T-helper 1 cell (primary cell): ENCODE data around the gene TOP1.
"Not testable (repeated sequence)": the region's sequence is repeated elsewhere in the genome, so short reads cannot be mapped to it uniquely, and the experiment has no call there.

ENCODE experiments used
- DNase-seq, 5 donors: peaks; one replicate each; pipeline ENCODE4 v3.0.0-alpha.2; 2012 to 2020

The TOP1 gene

GRCh38 chr20:41095110-41095969 is 66.7 kb downstream of the TOP1 start:
- DNase-seq, result peak; percentile 16 to 49 (median 28)

DNA sequence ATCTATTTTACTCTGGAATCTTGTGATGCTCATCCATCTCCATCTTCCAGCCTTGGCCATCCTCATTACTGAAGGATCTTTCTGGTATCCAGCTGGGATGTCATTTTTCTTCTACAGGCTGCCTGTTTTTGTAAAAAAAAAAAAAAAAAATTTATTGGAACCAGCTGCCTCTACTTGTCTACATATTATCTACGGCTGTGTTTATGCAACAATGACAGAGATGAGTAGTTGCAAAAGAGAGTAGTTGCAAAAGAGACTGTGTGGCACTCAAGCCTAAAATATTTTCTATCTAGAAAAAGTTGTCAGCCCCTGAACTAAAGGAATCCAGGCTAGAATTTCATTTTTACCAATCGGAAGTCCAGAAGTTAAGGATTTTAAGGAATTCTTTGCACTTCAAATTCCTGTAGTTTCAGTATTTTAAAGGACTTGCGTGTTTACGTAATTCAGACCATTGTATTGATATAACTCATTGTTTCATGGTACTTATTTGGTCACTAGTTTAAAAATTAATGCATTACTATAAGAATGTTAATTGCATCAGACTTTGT is 70.2 kb downstream of the TOP1 start:
- no peak for DNase-seq

- no peak for DNase-seq
Measured at GRCh38 chr20:41100001-41100480, 71.4 kb downstream of the TOP1 start.

DNA sequence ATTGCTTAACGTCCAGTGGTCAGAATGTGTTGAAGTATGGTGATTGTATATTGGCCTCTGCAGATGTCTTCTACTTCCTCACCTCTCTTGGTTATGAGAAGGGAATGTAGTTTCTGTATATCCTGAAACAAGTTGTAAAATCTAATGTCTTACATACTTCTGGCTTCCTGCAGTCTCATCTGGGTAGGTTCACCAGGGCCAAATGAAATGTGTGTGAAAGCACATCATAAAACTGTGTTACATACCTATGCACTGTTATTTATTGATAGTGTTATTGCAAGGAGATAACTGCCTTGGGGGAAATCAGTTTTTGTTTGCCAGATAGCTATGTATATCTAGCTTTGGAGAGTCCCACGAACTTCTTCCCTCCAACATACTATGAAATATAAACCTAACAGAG is 73.0 kb downstream of the TOP1 start:
- no peak for DNase-seq

DNA sequence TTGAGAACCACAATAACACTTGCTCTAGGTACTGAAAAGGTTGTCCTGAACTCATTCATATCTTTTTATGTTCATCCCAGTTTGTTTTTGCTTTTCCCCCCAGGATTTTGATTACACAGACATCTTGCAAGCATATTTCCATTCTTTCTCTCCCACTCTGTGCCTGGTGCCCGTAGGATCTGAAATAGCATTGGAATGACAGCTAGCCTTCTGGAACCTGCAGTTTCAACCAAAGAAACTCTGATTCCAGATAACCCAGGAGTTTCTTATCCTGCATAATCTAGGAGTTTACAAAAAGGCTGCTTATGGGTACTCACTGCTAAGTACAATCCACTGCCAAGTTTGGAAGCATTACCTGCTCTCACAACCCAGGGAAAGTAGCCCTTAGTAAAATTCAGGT is 79.9 kb downstream of the TOP1 start:
- no peak for DNase-seq

DNA sequence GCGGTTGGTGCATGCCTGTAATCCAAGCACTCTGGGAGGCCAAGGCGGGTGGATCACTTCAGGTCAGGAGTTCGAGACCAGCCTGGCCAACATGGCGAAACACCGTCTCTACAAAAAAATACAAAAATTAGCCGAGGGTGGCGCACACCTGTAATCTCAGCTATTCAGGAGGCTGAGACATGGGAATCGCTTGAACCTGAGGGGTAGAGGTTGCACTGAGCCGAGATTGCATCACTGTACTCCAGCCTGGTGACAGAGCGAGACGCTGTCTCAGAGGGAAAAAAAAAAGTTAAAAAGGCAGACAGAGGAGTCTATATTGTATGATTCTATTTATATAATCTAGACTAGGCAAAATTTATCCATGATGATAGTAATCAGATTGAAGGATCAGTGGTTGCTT is 81.4 kb downstream of the TOP1 start:
- no peak for DNase-seq

- DNase-seq, result no peak
Measured at GRCh38 chr20:41110930-41111577, 82.4 kb downstream of the TOP1 start.

DNA sequence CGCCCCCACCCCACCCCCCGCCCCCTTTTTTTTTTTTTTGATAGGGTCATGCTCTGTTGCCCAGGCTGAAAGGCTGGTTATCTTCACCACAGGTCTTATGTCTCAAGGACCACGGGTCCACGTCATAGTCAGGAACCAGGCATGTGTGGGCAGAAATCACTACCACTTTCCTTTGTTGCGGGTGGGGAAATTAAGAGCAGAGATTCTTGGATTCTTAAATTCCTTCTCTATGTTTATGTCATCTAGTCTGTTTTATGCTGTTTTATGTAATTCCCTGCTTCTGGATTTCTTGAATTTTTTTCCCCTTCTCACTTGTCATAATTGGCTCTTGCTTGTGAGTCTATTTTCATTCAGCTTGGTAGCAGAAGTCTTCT is 82.9 kb downstream of the TOP1 start:
- no peak for DNase-seq

DNA sequence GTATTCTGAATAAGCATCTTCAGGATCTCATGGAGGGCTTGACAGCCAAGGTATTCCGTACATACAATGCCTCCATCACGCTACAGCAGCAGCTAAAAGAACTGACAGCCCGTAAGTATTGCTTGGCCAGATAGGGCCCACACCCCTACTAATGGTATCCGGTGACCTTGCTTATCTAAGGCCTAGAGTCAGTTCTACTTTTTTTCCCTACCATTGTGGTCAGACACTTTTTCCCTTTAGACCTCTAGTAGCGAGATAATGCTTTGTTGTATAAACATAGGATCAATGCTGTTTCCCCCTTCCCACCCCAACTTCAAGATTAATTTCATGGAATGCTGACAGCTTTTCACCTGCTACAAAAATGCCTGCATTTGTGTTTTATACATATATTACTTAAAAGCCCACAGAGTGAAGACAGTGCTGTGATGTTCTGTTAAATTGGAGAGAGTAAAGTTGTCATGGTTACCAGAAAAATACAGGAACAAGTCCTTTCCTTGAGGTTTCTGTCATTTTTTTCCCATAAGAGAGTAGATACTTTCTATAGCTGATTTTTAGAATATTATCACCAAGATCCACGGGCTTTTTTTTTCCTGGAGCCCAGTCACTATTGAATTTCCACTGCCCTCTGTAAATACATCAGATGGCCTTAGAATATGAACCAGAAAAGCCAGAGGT is 87.8 kb downstream of the TOP1 start:
- DNase-seq, result no peak

GRCh38 chr20:41118159-41118558 is 89.5 kb downstream of the TOP1 start:
- DNase-seq, result not testable (repeated sequence)

- no peak for DNase-seq
Measured at GRCh38 chr20:41118632-41119031, 90.0 kb downstream of the TOP1 start.

GRCh38 chr20:41119614-41120561 is 91.3 kb downstream of the TOP1 start:
- DNase-seq, result no peak

GRCh38 chr20:41121399-41121798 is 92.8 kb downstream of the TOP1 start:
- DNase-seq, result no peak

DNA sequence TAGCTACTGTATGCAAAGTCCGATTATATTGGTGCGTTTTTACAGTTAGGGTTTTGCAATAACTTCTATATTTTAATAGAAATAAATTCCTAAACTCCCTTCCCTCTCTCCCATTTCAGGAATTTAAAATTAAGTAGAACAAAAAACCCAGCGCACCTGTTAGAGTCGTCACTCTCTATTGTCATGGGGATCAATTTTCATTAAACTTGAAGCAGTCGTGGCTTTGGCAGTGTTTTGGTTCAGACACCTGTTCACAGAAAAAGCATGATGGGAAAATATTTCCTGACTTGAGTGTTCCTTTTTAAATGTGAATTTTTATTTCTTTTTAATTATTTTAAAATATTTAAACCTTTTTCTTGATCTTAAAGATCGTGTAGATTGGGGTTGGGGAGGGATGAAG is 95.0 kb downstream of the TOP1 start:
- no peak for DNase-seq

DNA sequence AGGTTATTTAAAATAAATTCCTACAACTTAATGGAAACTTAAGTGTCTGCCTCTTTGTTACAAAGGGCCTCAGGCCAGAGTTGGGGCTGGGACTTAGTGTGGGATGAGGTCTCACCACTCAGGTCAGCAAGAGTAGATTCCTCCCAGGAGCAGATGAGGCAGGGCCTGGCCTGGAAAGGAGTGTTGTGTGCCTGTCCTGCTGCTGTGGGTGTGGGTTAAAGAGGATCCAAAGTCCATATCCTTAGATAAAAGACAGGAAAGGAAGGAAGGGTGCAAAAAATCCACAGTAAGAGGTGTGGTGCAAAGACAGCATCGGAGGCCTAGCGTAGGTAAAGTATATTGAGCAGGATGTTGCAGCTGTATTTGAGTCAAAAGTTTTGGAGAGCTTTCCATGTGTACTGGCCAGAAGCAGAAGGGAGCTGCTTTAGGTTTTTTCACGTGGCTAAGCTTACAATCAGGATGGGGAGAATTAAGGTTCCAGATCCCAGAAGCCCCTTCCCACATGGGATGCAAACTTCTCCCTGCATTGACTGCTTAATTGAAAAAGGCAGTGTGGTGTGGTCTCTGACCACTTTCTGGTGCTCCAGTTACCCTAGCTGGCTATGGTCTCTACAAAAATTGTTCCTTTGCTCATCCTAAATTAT is 96.0 kb downstream of the TOP1 start:
- no peak for DNase-seq

- DNase-seq, result no peak
Measured at GRCh38 chr20:41125530-41126457, 97.2 kb downstream of the TOP1 start.

- no peak for DNase-seq
Measured at GRCh38 chr20:41126719-41127118, 98.1 kb downstream of the TOP1 start.

DNA sequence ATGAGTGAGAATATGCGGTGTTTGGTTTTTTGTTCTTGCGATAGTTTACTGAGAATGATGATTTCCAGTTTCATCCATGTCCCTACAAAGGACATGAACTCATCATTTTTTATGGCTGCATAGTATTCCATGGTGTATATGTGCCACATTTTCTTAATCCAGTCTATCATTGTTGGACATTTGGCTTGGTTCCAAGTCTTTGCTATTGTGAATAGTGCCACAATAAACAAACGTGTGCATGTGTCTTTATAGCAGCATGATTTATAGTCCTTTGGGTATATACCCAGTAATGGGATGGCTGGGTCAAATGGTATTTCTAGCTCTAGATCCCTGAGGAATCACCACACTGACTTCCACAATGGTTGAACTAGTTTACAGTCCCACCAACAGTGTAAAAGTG is 99.7 kb downstream of the TOP1 start:
- not testable (repeated sequence) for DNase-seq

DNA sequence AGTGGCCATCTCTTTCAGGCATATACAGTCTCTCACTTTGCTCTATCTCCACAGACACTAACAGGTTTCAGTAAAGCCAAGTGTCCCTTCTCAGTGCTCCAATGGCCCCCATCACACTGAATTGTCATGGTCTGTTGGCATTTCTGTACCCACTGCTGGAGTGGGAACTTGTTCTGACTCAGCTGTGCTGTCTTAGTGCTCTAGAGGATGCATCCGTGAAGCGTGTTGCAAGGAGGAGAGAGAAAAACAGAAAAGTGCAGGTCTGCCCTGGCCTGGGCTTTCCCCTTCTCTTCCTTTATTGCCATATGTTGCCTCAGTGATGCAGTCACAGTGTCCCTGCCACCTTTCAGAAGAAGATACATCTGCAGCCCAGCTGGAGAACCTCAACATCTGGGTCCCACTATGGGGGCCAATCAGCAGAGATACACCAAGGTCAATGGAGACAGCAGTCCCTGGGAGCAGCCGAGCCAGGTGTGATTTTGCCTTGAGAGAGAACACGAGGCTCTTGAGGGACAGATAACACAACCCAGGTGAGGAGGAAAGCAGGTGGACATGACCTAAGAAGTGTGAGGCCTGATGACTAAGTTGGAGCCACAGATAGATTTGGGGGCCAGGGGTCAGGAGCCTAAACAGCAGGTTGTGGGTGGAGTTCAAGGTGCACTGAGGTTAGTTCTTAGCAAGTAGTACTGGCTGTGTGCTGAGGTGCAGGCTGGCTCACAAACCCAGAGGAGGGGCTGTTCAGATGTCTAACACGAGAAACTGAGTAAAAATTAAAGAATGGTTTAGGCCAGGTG is 103.2 kb downstream of the TOP1 start:
- DNase-seq, result peak in 1 of 5 donors; percentile 37

GRCh38 chr20:41132388-41132775 is 103.8 kb downstream of the TOP1 start:
- not testable (repeated sequence) for DNase-seq
